Camera-type eye (tissue), 1 donor: Measurements from ENCODE around the gene GLMN. TPM values are rescaled to one million over a fixed set of nuclear protein-coding genes. Genes with fewer than 3 reads are reported as not detected.

ENCODE experiments used
- total RNA-seq: library from RNA; depleted of rRNA; stranded (reverse); fragments of >200 nt; gene quantifications from one replicate; pipeline ENCODE4 v1.2.3, GENCODE V29; 2014

GLMN gene, protein sequence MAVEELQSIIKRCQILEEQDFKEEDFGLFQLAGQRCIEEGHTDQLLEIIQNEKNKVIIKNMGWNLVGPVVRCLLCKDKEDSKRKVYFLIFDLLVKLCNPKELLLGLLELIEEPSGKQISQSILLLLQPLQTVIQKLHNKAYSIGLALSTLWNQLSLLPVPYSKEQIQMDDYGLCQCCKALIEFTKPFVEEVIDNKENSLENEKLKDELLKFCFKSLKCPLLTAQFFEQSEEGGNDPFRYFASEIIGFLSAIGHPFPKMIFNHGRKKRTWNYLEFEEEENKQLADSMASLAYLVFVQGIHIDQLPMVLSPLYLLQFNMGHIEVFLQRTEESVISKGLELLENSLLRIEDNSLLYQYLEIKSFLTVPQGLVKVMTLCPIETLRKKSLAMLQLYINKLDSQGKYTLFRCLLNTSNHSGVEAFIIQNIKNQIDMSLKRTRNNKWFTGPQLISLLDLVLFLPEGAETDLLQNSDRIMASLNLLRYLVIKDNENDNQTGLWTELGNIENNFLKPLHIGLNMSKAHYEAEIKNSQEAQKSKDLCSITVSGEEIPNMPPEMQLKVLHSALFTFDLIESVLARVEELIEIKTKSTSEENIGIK
- total RNA-seq = 23.8 TPM

DNA sequence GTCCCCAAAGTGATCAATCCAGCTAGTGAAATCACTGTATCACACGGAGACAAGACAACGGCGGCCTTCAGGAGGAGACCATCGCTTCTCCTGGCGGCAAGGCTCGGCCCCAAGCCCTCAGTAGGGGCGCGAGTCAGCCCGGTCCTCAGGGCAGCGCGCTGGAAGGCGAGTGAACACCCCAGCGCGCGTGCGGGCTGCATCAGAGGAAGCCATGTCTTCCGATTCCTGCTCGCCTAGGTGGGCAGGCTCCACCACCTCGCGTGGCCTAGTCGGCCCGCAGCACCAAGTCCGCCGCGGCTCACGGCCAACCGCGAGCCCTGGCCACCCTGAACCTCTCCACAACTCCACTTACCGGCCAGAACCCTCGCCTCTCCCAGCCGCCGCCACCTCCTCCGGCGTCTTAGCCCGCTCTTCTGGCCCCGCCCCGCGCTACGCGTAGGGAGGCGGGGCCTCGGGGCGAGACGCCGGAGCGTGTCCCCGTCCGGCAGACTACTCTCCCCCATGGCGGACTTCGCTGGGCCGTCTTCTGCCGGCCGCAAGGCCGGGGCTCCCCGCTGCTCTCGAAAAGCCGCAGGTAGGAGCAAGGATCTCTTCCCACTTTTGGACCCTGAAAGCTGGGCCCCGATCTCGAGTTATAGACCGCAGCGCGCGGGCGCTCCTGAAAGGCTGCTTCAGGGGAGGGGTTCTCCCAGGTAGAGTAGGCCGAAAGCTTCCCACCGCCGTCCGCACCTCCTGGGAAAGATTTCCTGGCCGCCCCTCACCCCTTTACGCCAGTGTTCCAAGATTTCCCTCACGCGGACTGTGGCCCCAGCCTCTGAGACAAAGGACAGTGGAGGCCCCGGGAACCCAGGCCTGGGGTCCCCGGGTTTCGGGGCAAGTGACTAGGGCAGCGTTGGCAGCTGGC lies at the start of gene GLMN, which contains the start of gene RPAP2:
Gene GLMN (minus strand): TSS at position 415 of the 904 bp plus-strand sequence. CDS start 988 bp downstream, outside the sequence.
Gene RPAP2 (plus strand): TSS at position 487 of the 904 bp plus-strand sequence. CDS start 15 bp downstream, at position 502.

DNA sequence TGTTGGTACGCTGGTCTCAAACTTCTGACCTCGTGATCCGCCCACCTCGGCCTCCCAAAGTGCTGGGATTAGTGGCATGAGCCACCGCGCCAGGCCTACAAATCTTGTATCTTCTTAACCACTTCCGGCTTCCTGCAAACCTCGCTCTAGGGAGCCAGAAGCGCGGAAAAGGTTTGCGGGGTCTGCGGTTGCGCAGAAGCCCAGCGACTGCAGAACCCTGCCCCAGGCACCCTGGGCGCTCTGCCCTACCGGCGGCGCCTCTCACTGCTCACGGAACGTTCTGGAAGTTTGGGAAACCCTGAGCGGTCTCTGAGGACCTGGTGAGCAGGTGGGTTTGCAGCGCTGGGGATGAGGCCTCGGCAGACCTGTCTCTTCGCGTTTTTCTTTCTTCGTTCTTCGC lies 81.1 kb downstream of the GLMN start, which contains the start of gene C1orf146:
Gene C1orf146 (plus strand): TSS at position 195 of the 400 bp plus-strand sequence. CDS start 13,506 bp downstream, outside the sequence.

Other genes starting within 250 kb of the GLMN start
- not detected for gene SETSIP, start 223.6 kb downstream of the GLMN start, total RNA-seq
- gene BTBD8, start 218.6 kb downstream of the GLMN start, total RNA-seq = 151 TPM
- gene C1orf146, start 81.1 kb downstream of the GLMN start, total RNA-seq = not detected
- gene RPAP2, start 72 bp upstream of the GLMN start, total RNA-seq = 33.1 TPM
- gene GFI1, start 187.9 kb upstream of the GLMN start, total RNA-seq = 1.1 TPM